H1 (cell line): ENCODE measurements around the gene FGF12. TPM values are rescaled to one million over a fixed set of nuclear protein-coding genes. Genes with fewer than 3 reads are reported as not detected.

Experiments
- GABPA ChIP-seq: IDR thresholded peaks from 2 replicates; pipeline ENCODE4 v1.6.1; 2011; ENCODE audit warnings: mild to moderate bottlenecking, low read length, moderate library complexity, borderline replicate concordance; ENCODE audit not compliant: insufficient read depth
- RFX5 ChIP-seq: IDR thresholded peaks from 2 replicates; pipeline ENCODE4 v1.6.1; 2011; ENCODE audit warnings: low read depth, low read length, improper control_type of control experiment, borderline replicate concordance
- TEAD4 ChIP-seq: IDR thresholded peaks from 2 replicates; pipeline ENCODE4 v1.6.1; 2012; ENCODE audit warnings: low read depth, low read length, inconsistent platforms, mixed read lengths
- polyA plus RNA-seq, 7 experiments: library from polyadenylated mRNA; depleted of rRNA in 3 of 7; stranded (reverse) in 5 of 7; unstranded in 2 of 7; fragments of >200 nt in 5 of 7; fragments of 200-250 nt in 2 of 7; gene quantifications; 1 replicate in 5 of 7; 2 replicates in 1 of 7; 4 replicates in 1 of 7; pipeline versions ENCODE4 v1.2.1 to v1.2.3, GENCODE V29; 2011 to 2013; ENCODE audit warnings: missing spikeins in 2 of 7, mixed read lengths in 2 of 7
- total RNA-seq: library from RNA; stranded (reverse); fragmentation: NEBNext Ultra II Directional; extraction: Animal tissue kit (Norgen Biotek cat#: 25700); gene quantifications from 2 replicates; pipeline ENCODE4 v1.2.1, GENCODE V29; 2021

The FGF12 gene
- total and polyA plus RNA-seq, 2 of the 8 experiments (the other 6 are each of a cell fraction or from before 2014, with no cell fraction given): 4.1 to 16.6 TPM

DNA sequence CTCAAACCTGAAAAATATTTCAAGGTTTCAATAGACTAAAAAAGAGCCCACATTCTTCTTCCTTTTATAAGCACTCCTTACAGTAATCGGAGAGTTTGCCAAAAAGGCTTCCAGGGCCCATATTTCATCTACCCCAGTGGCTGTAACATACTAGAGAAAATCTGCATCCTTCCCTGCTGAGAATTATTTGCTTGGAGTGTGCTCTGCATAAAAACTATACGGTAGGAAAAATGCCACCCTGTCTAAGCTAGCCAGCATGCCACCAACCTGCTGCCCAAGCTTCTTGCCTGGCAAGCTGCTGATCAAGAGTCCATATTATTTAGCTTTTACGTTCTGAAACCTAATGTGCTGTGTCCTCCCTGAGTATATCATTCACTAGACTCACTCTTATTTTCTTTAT is 107.1 kb downstream of the FGF12 start (continued):
- TF ChIP-seq RFX5: no peak
- no peak for TF ChIP-seq TEAD4
- TF ChIP-seq GABPA: no peak
